K562 (cell line): ENCODE data around the gene MEA1. TPM values are rescaled to one million over a fixed set of nuclear protein-coding genes. Genes with fewer than 3 reads are reported as not detected.

ENCODE experiments used
- ATAC-seq: fragments of 200-7000 bp; cut with Tn5 transposase; 3 replicates; pipeline ENCODE4 v1.9.1; 2020; ENCODE audit warnings: moderate library complexity
- BruUV-seq: library from RNA; stranded (reverse); fragments of 400-500 nt; replicated peaks from 2 replicates; lab custom pipeline; 2021; lab: Mats Ljungman, UMichigan
- CTCF ChIA-PET: fragments of 300-600 bp; formaldehyde crosslinking; extraction: SDS; loops from one replicate; lab custom pipeline; 2021; ENCODE audit warnings: low intra/inter-chr PET ratio; lab: Yijun Ruan, JAX
- POLR2A ChIA-PET: fragments of 300-600, 350-650 bp; sonication (Branson Sonifier 250); formaldehyde crosslinking; extraction: SDS; loops from one replicate; lab custom pipeline; 2021; ENCODE audit warnings: antibody characterized with exemption, inconsistent platforms; lab: Yijun Ruan, JAX
- DNase-seq, 4 experiments: peaks; one replicate each; pipeline versions ENCODE4 v3.0.0 to v3.0.0-alpha.2; 2011 to 2018; ENCODE audit warnings: low spot score in 3 of 4, mixed read lengths in 3 of 4; ENCODE audit errors: extremely low read depth in 1 of 4
- FAIRE-seq: peaks from 2 replicates; lab custom pipeline; 2011; peaks lifted over from hg19 to GRCh38; lab: Jason Lieb, UNC
- H2AFZ ChIP-seq: 2 replicates; pipeline ENCODE4 v1.6.0; 2011; ENCODE audit warnings: low read depth, low read length, control low read depth, inconsistent platforms
- H3K27ac ChIP-seq: fragments of 200-600 bp; 3 replicates; pipeline ENCODE4 v1.8.0; 2011; ENCODE audit warnings: low read depth, mild to moderate bottlenecking, control low read depth, inconsistent platforms, low read length, moderate library complexity, mixed read lengths; ENCODE audit errors: extremely low read depth
- H3K27me3 ChIP-seq, 2 experiments: fragments of 300-600 bp in 1 of 2; 2 replicates in 1 of 2; 3 replicates in 1 of 2; pipeline versions ENCODE4 v1.6.0 to v1.8.0; 2011; ENCODE audit warnings: inconsistent platforms in 2 of 2, low read length in 2 of 2, mild to moderate bottlenecking in 1 of 2, mixed read lengths in 1 of 2, moderate library complexity in 1 of 2; ENCODE audit not compliant: control insufficient read depth in 2 of 2, insufficient read depth in 2 of 2
- H3K36me3 ChIP-seq: fragments of 300-600 bp; 3 replicates; pipeline ENCODE4 v1.8.0; 2011; ENCODE audit warnings: mild to moderate bottlenecking, low read length, inconsistent platforms; ENCODE audit not compliant: control insufficient read depth, insufficient read depth
- H3K4me1 ChIP-seq, 2 experiments: fragments of 200-600 bp in 1 of 2; replicated peaks in 1 of 2; 2 replicates in 1 of 2; 3 replicates in 1 of 2; pipeline versions ENCODE4 v1.5.1 to v1.8.0; 2011; ENCODE audit warnings: inconsistent platforms in 2 of 2, low read length in 2 of 2, mild to moderate bottlenecking in 1 of 2, mixed read lengths in 1 of 2, moderate library complexity in 1 of 2; ENCODE audit not compliant: control insufficient read depth in 2 of 2, insufficient read depth in 2 of 2
- H3K4me2 ChIP-seq: 2 replicates; pipeline ENCODE4 v1.6.1; 2011; ENCODE audit warnings: low read length, control low read depth, inconsistent platforms, mixed read lengths; ENCODE audit not compliant: insufficient read depth
- H3K4me3 ChIP-seq: fragments of 200-600 bp; sonication (generic), shearing (Covaris generic); 2 replicates; pipeline ENCODE4 v1.5.1; 2016; ENCODE audit warnings: control low read depth, inconsistent platforms
- H3K79me2 ChIP-seq: fragments of 200-600 bp; 3 replicates; pipeline ENCODE4 v1.8.0; 2011; ENCODE audit warnings: low read length, inconsistent platforms; ENCODE audit not compliant: control insufficient read depth, insufficient read depth
- H3K9ac ChIP-seq, 2 experiments: 2 replicates each; pipeline versions ENCODE4 v1.6.0 to v1.6.1; 2011; ENCODE audit warnings: low read depth in 2 of 2, low read length in 2 of 2, control low read depth in 1 of 2, inconsistent platforms in 1 of 2, mild to moderate bottlenecking in 1 of 2, mixed read lengths in 1 of 2; ENCODE audit not compliant: insufficient read depth in 1 of 2
- H3K9me1 ChIP-seq: one replicate; pipeline ENCODE4 v1.6.0; 2011; ENCODE audit warnings: inconsistent platforms, mild to moderate bottlenecking, low read length, moderate library complexity; ENCODE audit not compliant: control insufficient read depth, insufficient read depth
- H3K9me3 ChIP-seq: replicated peaks from 2 replicates; pipeline ENCODE4 v1.5.1; 2011; ENCODE audit warnings: low read depth, low read length, inconsistent platforms; ENCODE audit not compliant: control insufficient read depth, insufficient read depth
- H4K20me1 ChIP-seq: replicated peaks from 2 replicates; pipeline ENCODE4 v1.6.1; 2011; ENCODE audit warnings: low read length, inconsistent platforms, mixed read lengths; ENCODE audit not compliant: control insufficient read depth, insufficient read depth
- COPS2 ChIP-seq: fragments of 450-650 bp; conservative IDR thresholded peaks from 2 replicates; pipeline ENCODE4 v1.6.1; 2016; ENCODE audit warnings: mild to moderate bottlenecking, moderate library complexity
- MIER1 ChIP-seq: fragments of 450-650 bp; IDR thresholded peaks from 2 replicates; pipeline ENCODE4 v1.6.1; 2016; ENCODE audit warnings: antibody characterized with exemption, mild to moderate bottlenecking, low read depth
- MTA1 ChIP-seq: fragments of 450-650 bp; IDR thresholded peaks from 2 replicates; pipeline ENCODE4 v1.6.1; 2017; ENCODE audit warnings: borderline replicate concordance
- MXI1 ChIP-seq: IDR thresholded peaks from 2 replicates; pipeline ENCODE4 v1.6.1; 2011; ENCODE audit warnings: low read depth, mild to moderate bottlenecking, improper control_type of control experiment, low read length
- PRDM10 ChIP-seq: fragments of 450-650 bp; IDR thresholded peaks from 2 replicates; pipeline ENCODE4 v1.6.1; 2018; ENCODE audit not compliant: partially characterized antibody
- SNRNP70 ChIP-seq: fragments of 200-400 bp; formaldehyde crosslinking; optimal IDR thresholded peaks from 2 replicates; pipeline ENCODE3; 2017; ENCODE audit warnings: low read depth, low read length
- ZBTB8A ChIP-seq: fragments of 450-650 bp; IDR thresholded peaks from 2 replicates; pipeline ENCODE4 v1.6.1; 2018; ENCODE audit warnings: mild to moderate bottlenecking, moderate library complexity; ENCODE audit not compliant: partially characterized antibody
- ZNF12 ChIP-seq: sonication (generic); formaldehyde crosslinking; IDR thresholded peaks from 2 replicates; pipeline ENCODE4 v1.4.0; 2020; ENCODE audit warnings: mild to moderate bottlenecking, missing genetic modification reagents
- ZNF263 ChIP-seq: sonication (generic); formaldehyde crosslinking; IDR thresholded peaks from 2 replicates; pipeline ENCODE4 v1.8.0; 2022; ENCODE audit warnings: mild to moderate bottlenecking, missing genetic modification reagents, borderline replicate concordance
- whole genome bisulfite sequencing: fragments of 100-300 bp; shearing (Covaris generic); methylation state at CpG from one replicate; pipeline ENCODE4 v1.1.6; 2016; ENCODE audit warnings: low coverage, mixed read lengths; ENCODE audit not compliant: insufficient coverage; ENCODE audit errors: missing lambda C conversion rate; 5-methylcytosine and 5-hydroxymethylcytosine counted together
- in situ Hi-C: fragments of 300-500 bp; cut with MboI; formaldehyde crosslinking; loops from 4 replicates; pipeline ENCODE4 v1.15.0; 2018; ENCODE audit warnings: inconsistent platforms, mixed read lengths
- intact Hi-C: fragments of 100-400 bp; cut with micrococcal nuclease; formaldehyde crosslinking; loops from 2 replicates; pipeline ENCODE4 v1.14.2; 2022
- polyA plus RNA-seq, 8 experiments: library from polyadenylated mRNA; depleted of rRNA in 4 of 8; stranded (reverse) in 5 of 8; unstranded in 3 of 8; fragments of >200 nt; fragmentation: Nextera tagmentation in 2 of 8; fragmentation: Illumina TruSeq in 1 of 8; extraction: Ambion mirVana in 2 of 8; extraction: Trizol in 1 of 8; gene quantifications; 2 replicates each; pipeline versions ENCODE4 v1.2.1 to v1.2.3, GENCODE V29; 2011 to 2014; ENCODE audit warnings: inconsistent platforms in 1 of 8, missing spikeins in 1 of 8
- total RNA-seq, 7 experiments: library from RNA; depleted of rRNA in 6 of 7; stranded (reverse); fragments of >200 nt in 6 of 7; fragmentation: Illumina TruSeq in 2 of 7; extraction: Trizol in 2 of 7; gene quantifications; 2 replicates each; pipeline versions ENCODE4 v1.2.1 to v1.2.3, GENCODE V29; 2011 to 2021; ENCODE audit warnings: low replicate concordance in 1 of 7
- TF ChIP-seq, protein P1 (sequence below): sonication (generic); formaldehyde crosslinking; IDR thresholded peaks from 2 replicates; pipeline ENCODE4 v1.8.1; 2023; ENCODE audit warnings: missing genetic modification reagents, mild to moderate bottlenecking, borderline replicate concordance
- TF ChIP-seq, protein P2 (sequence below), 2 experiments: fragments of 250-450 bp in 1 of 2; fragments of 450-650 bp in 1 of 2; sonication (Bioruptor Pico) in 1 of 2; IDR thresholded peaks; 2 replicates each; pipeline versions ENCODE4 v1.6.1 to v1.8.0; 2016 to 2021; ENCODE audit warnings: mild to moderate bottlenecking in 2 of 2, moderate library complexity in 2 of 2, missing compliant biosample characterization in 1 of 2, missing genetic modification characterization in 1 of 2

Gene MEA1
- total and polyA plus RNA-seq, 9 of the 15 experiments (the other 6 are each of a cell fraction or from before 2014, with no cell fraction given) = 86.8 to 210 (median 152) TPM

- Histone ChIP-seq H4K20me1 (no peaks in the 10 kb centered on the region), H3K27me3 (no peaks in the 10 kb centered on the region), H3K9me3 (no peaks in the 10 kb centered on the region), H3K9ac (peak overlapping the region; percentile 96 to 97), H3K4me1 (peaks cover 21 to 29% of the 10 kb centered on the region in 2 experiments), H3K36me3 (peaks cover 69% of the 10 kb centered on the region), H3K79me2 (peaks cover 29% of the 10 kb centered on the region), H3K4me3 (peak overlapping the region; percentile 73), H3K4me2 (peak overlapping the region; percentile 93), H3K27ac (peak overlapping the region; percentile 95), H3K9me1 (peaks cover 9% of the 10 kb centered on the region), H2AFZ (peak overlapping the region; percentile 78)
- DNase-seq (peak in 2 of 4 experiments; percentile 60 to 67), ATAC-seq (peak; percentile 66), FAIRE-seq (peak; percentile 65)
- in situ Hi-C loops (no loop called here), intact Hi-C loops (no loop called here)
- WGBS = 10% methylated on average over 22 of the region's 22 CpGs
- POLR2A ChIA-PET = interaction anchor here (0.6 to 3.2 kb wide), 11 partner anchors 8 to 98 kb away, joined by 3 to 22 read pairs (median 5); partner anchors contain the start of genes KLHDC3 and MEA1
- BruUV-seq = no TSS peak
- CTCF ChIA-PET = interaction anchor here (0.6 to 0.7 kb wide), 2 partner anchors 17 to 119 kb away, joined by 3 to 5 read pairs; no protein-coding TSS in a partner anchor
- TF ChIP-seq MIER1 (0 out of 2 replicates have a peak, but pooled peaks have one; percentile 45), PRDM10 (no peak), MTA1 (0 out of 2 replicates have a peak, but pooled peaks have one; percentile 34), MXI1 (no peak), ZBTB8A (no peak), COPS2 (no peak), SNRNP70 (no peak), ZNF12 (CRISPR knock-in tag) (no peak), ZNF263 (no peak)
- TF ChIP-seq, protein P1, sequence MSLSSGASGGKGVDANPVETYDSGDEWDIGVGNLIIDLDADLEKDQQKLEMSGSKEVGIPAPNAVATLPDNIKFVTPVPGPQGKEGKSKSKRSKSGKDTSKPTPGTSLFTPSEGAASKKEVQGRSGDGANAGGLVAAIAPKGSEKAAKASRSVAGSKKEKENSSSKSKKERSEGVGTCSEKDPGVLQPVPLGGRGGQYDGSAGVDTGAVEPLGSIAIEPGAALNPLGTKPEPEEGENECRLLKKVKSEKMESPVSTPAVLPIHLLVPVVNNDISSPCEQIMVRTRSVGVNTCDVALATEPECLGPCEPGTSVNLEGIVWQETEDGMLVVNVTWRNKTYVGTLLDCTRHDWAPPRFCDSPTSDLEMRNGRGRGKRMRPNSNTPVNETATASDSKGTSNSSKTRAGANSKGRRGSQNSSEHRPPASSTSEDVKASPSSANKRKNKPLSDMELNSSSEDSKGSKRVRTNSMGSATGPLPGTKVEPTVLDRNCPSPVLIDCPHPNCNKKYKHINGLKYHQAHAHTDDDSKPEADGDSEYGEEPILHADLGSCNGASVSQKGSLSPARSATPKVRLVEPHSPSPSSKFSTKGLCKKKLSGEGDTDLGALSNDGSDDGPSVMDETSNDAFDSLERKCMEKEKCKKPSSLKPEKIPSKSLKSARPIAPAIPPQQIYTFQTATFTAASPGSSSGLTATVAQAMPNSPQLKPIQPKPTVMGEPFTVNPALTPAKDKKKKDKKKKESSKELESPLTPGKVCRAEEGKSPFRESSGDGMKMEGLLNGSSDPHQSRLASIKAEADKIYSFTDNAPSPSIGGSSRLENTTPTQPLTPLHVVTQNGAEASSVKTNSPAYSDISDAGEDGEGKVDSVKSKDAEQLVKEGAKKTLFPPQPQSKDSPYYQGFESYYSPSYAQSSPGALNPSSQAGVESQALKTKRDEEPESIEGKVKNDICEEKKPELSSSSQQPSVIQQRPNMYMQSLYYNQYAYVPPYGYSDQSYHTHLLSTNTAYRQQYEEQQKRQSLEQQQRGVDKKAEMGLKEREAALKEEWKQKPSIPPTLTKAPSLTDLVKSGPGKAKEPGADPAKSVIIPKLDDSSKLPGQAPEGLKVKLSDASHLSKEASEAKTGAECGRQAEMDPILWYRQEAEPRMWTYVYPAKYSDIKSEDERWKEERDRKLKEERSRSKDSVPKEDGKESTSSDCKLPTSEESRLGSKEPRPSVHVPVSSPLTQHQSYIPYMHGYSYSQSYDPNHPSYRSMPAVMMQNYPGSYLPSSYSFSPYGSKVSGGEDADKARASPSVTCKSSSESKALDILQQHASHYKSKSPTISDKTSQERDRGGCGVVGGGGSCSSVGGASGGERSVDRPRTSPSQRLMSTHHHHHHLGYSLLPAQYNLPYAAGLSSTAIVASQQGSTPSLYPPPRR (CRISPR knock-in tag) = no peak
- TF ChIP-seq, protein P2, sequence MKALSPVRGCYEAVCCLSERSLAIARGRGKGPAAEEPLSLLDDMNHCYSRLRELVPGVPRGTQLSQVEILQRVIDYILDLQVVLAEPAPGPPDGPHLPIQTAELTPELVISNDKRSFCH (CRISPR knock-in tag; IDR thresholded peaks at IDR 0.05) = no peak
- TF ChIP-seq, protein P2 (tag; IDR thresholded peaks at IDR 0.05) = no peak
These were observed 39.2 kb upstream of the MEA1 start for GRCh38 chr6:43052842-43053544.
